ENCODE data around the gene MYLK.
A peak's percentile ranks its signal among the peaks of the same experiment; 100 is the strongest.

The MYLK gene

GRCh38 chr3:123795471-123796251 is 88.5 kb downstream of the MYLK start:
- no peak for TF ChIP-seq CTCF (conservative IDR thresholded peaks at IDR 0.05; ENCODE audit: low read length)
- no peak for DNase-seq (ENCODE audit: low read depth)
- H3K4me3 ChIP-seq (ENCODE audit: low read length), result no peak overlapping the region

GRCh38 chr3:123793425-123793824 is 90.7 kb downstream of the MYLK start:
- TF ChIP-seq CTCF (conservative IDR thresholded peaks at IDR 0.05; ENCODE audit: low read length), result no peak
- H3K4me3 ChIP-seq (ENCODE audit: low read length), result no peak overlapping the region
- no peak for DNase-seq (ENCODE audit: low read depth)

- DNase-seq (ENCODE audit: low read depth), result no peak
- H3K4me3 ChIP-seq (ENCODE audit: low read length), result no peak overlapping the region
- TF ChIP-seq CTCF (conservative IDR thresholded peaks at IDR 0.05; ENCODE audit: low read length), result no peak
Observed at GRCh38 chr3:123792473-123793201, 91.5 kb downstream of the MYLK start.

GRCh38 chr3:123791898-123792297 is 92.2 kb downstream of the MYLK start:
- no peak for TF ChIP-seq CTCF (conservative IDR thresholded peaks at IDR 0.05; ENCODE audit: low read length)
- H3K4me3 ChIP-seq (ENCODE audit: low read length), result no peak overlapping the region
- DNase-seq (ENCODE audit: low read depth), result peak; percentile 49

GRCh38 chr3:123791417-123791816 is 92.7 kb downstream of the MYLK start:
- no peak for TF ChIP-seq CTCF (conservative IDR thresholded peaks at IDR 0.05; ENCODE audit: low read length)
- DNase-seq (ENCODE audit: low read depth), result peak; percentile 88
- H3K4me3 ChIP-seq (ENCODE audit: low read length), result no peak overlapping the region

GRCh38 chr3:123791073-123791370 is 93.1 kb downstream of the MYLK start:
- TF ChIP-seq CTCF (conservative IDR thresholded peaks at IDR 0.05; ENCODE audit: low read length), result no peak
- no peak overlapping the region for H3K4me3 ChIP-seq (ENCODE audit: low read length)
- no peak for DNase-seq (ENCODE audit: low read depth)

Data from AG10803 (cell line).